Erythroblast (primary cell): ENCODE measurements around the gene GLI3.

Source experiments
- GATA1 ChIP-seq: IDR thresholded peaks from 2 replicates; pipeline ENCODE4 v1.6.1; 2011; ENCODE audit warnings: low read depth, mild to moderate bottlenecking, control low read depth, low read length, moderate library complexity
- POLR2A ChIP-seq: IDR thresholded peaks from 2 replicates; pipeline ENCODE4 v1.6.1; 2011; ENCODE audit warnings: mild to moderate bottlenecking, low read length

GRCh38 chr7:42217053-42217452, 20.0 kb downstream of the GLI3 start:
- no peak for TF ChIP-seq POLR2A
- no peak for TF ChIP-seq GATA1
